Kidney glomerular epithelial cell (primary cell): ENCODE results near the gene MIER3.

Source experiments
- DNase-seq: peaks from one replicate; lab custom pipeline; 2025; lab: John Stamatoyannopoulos, UW

Gene MIER3

GRCh38 chr5:56959326-56959725 is 7.4 kb upstream of the MIER3 start:
- no peak for DNase-seq

- no peak for DNase-seq
These were observed 6.7 kb upstream of the MIER3 start for GRCh38 chr5:56958595-56958994.

- no peak for DNase-seq
These were observed 2.3 kb upstream of the MIER3 start for GRCh38 chr5:56954262-56954661.

- no peak for DNase-seq
These were observed 587 bp downstream of the MIER3 start for GRCh38 chr5:56951126-56951945.

GRCh38 chr5:56950626-56951125 is 1.2 kb downstream of the MIER3 start:
- DNase-seq = peak; percentile 40

- no peak for DNase-seq
These were observed 4.9 kb downstream of the MIER3 start for GRCh38 chr5:56947052-56947451.

GRCh38 chr5:56941981-56942380 is 9.9 kb downstream of the MIER3 start:
- no peak for DNase-seq

- DNase-seq = no peak
These were observed 13.1 kb downstream of the MIER3 start for GRCh38 chr5:56938858-56939257.

GRCh38 chr5:56934325-56934724 is 17.6 kb downstream of the MIER3 start:
- no peak for DNase-seq

GRCh38 chr5:56922922-56923321 is 29.0 kb downstream of the MIER3 start:
- no peak for DNase-seq

GRCh38 chr5:56919942-56920662 is 31.8 kb downstream of the MIER3 start:
- DNase-seq = no peak

- no peak for DNase-seq
These were observed 33.9 kb downstream of the MIER3 start for GRCh38 chr5:56918054-56918453.

- DNase-seq = no peak
These were observed 34.4 kb downstream of the MIER3 start for GRCh38 chr5:56917534-56917933.

- DNase-seq = no peak
These were observed 37.2 kb downstream of the MIER3 start for GRCh38 chr5:56914678-56915077.

- DNase-seq = no peak
These were observed 38.2 kb downstream of the MIER3 start for GRCh38 chr5:56913766-56914165.

GRCh38 chr5:56910210-56910965 is 41.5 kb downstream of the MIER3 start:
- DNase-seq = peak; percentile 91

- peak; percentile 92 for DNase-seq
These were observed 42.4 kb downstream of the MIER3 start, which contains the start of gene SETD9 for GRCh38 chr5:56909294-56910209. TSS of gene SETD9 (plus strand) at chr5:56909596. CDS start at chr5:56909646, 50 bp downstream.

- DNase-seq = no peak
These were observed 43.0 kb downstream of the MIER3 start for GRCh38 chr5:56908942-56909293.

GRCh38 chr5:56900858-56901578 is 50.9 kb downstream of the MIER3 start:
- DNase-seq = peak; percentile 47

- peak; percentile 47 for DNase-seq
These were observed 51.5 kb downstream of the MIER3 start for GRCh38 chr5:56900395-56900794.

- DNase-seq = no peak
These were observed 53.7 kb downstream of the MIER3 start for GRCh38 chr5:56898213-56898612.
